Mesothelial cell of epicardium (in vitro differentiated cells): ENCODE measurements around the gene EDIL3. TPM values are rescaled to one million over a fixed set of nuclear protein-coding genes. Genes with fewer than 3 reads are reported as not detected.

Source experiments
- DNase-seq, 2 experiments: peaks; one replicate each; pipeline ENCODE4 v3.0.0; 2021; ENCODE audit warnings: low spot score in 2 of 2; ENCODE audit not compliant: unreplicated experiment in 2 of 2
- H3K27ac Mint-ChIP-seq: 2 replicates; pipeline ENCODE4 v1.8.0; 2021; ENCODE audit warnings: mixed read lengths
- H3K27me3 Mint-ChIP-seq: 2 replicates; pipeline ENCODE4 v1.8.0; 2021; ENCODE audit warnings: low read depth, mixed read lengths
- H3K36me3 Mint-ChIP-seq: 2 replicates; pipeline ENCODE4 v1.8.0; 2021; ENCODE audit warnings: mixed read lengths
- H3K4me1 Mint-ChIP-seq: 2 replicates; pipeline ENCODE4 v1.8.0; 2021; ENCODE audit warnings: mixed read lengths
- H3K4me3 Mint-ChIP-seq: 2 replicates; pipeline ENCODE4 v1.8.0; 2021; ENCODE audit warnings: mild to moderate bottlenecking, moderate library complexity, mixed read lengths
- H3K9me3 Mint-ChIP-seq: 2 replicates; pipeline ENCODE4 v1.8.0; 2021; ENCODE audit warnings: mixed read lengths
- total RNA-seq: library from RNA; stranded (reverse); gene quantifications from 3 replicates; pipeline ENCODE4 v1.2.1, GENCODE V29; 2021
- TF ChIP-seq, protein P1 (sequence below): fragments of 200-600 bp; sonication (generic); IDR thresholded peaks from one replicate; pipeline ENCODE4 v1.5.0; 2021; ENCODE audit warnings: antibody characterized with exemption; ENCODE audit not compliant: unreplicated experiment

Gene EDIL3
- total RNA-seq, 1 donor from 2014 or later, result 51.3 TPM

DNA sequence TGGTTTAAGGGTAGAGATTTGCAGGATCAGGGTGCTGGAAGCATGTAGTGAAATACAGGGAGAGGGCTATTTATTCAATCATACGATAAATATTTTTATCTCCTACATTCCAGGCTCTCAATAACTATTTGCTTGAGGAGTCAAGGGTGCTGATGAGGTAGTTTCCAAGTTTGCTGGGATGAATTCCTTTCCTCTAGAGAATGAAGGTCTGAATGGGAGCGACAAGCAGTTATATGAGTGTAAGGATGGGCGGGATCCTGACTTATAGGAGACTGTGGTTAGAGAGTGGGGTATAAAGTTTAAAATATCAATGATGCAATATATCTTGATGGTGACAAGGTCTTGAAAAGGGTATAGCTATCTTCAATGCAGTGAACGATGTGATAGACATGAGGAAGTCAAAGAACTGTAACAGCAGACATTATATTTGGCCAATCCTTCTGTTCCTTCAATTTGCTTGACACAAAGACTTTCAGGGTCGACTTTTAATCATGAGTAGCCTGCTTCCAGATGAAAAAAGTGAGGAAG lies 462.9 kb downstream of the EDIL3 start:
- no peaks in the 10 kb centered on the region for H3K36me3 Mint-ChIP-seq
- H3K4me3 Mint-ChIP-seq, result no peak overlapping the region
- peaks cover 5% of the 10 kb centered on the region for H3K9me3 Mint-ChIP-seq
- peaks cover 30% of the 10 kb centered on the region for H3K4me1 Mint-ChIP-seq
- H3K27ac Mint-ChIP-seq, result no peak overlapping the region
- H3K27me3 Mint-ChIP-seq, result no peaks in the 10 kb centered on the region
- DNase-seq, result no peak
- TF ChIP-seq, protein P1, sequence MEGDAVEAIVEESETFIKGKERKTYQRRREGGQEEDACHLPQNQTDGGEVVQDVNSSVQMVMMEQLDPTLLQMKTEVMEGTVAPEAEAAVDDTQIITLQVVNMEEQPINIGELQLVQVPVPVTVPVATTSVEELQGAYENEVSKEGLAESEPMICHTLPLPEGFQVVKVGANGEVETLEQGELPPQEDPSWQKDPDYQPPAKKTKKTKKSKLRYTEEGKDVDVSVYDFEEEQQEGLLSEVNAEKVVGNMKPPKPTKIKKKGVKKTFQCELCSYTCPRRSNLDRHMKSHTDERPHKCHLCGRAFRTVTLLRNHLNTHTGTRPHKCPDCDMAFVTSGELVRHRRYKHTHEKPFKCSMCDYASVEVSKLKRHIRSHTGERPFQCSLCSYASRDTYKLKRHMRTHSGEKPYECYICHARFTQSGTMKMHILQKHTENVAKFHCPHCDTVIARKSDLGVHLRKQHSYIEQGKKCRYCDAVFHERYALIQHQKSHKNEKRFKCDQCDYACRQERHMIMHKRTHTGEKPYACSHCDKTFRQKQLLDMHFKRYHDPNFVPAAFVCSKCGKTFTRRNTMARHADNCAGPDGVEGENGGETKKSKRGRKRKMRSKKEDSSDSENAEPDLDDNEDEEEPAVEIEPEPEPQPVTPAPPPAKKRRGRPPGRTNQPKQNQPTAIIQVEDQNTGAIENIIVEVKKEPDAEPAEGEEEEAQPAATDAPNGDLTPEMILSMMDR, result no peak

DNA sequence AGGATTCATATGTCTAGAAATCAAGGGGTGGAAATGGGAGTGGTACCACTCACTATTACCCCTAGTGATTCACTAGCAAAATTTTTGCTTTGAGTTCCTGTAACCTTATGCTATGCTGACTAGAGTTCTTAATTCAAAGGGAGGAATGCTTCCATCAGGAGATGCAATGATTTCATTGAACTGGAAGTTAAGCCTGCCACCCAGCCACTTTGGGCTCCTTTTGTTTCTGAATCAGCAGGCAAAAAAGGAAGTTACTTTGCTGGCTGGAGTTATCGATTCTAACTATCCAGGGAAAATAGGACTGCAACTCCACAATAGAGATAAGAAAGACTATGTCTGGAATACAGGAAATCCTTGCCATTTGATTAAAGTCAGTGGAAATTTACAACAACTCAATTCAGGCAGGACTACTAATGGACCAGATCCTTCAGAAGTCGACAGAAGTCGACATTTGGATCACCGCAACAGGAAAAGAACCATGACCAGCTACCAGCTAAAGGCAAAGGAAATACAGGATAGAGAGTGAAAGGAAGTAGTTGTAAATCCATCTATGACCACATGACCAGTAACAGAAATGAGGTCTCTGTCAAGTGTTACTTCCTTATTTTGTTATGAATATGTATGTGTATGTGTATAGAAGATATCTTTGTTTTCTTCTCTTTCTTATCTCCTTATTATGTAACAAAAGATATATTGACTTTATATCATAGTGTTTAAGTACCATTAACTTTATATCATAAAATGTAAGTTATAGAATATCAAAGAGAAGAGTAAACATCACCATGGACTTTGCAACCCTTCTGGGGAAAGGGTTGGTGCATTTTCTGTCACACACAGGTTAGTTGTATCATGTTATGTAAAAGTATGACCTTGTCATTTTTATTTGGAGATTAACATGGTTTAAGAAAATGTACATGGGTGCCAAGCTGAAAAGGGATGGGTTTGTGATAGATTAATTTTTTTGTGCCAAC lies 465.3 kb downstream of the EDIL3 start:
- TF ChIP-seq, protein P1, result no peak
- peaks cover 5% of the 10 kb centered on the region for H3K9me3 Mint-ChIP-seq

DNA sequence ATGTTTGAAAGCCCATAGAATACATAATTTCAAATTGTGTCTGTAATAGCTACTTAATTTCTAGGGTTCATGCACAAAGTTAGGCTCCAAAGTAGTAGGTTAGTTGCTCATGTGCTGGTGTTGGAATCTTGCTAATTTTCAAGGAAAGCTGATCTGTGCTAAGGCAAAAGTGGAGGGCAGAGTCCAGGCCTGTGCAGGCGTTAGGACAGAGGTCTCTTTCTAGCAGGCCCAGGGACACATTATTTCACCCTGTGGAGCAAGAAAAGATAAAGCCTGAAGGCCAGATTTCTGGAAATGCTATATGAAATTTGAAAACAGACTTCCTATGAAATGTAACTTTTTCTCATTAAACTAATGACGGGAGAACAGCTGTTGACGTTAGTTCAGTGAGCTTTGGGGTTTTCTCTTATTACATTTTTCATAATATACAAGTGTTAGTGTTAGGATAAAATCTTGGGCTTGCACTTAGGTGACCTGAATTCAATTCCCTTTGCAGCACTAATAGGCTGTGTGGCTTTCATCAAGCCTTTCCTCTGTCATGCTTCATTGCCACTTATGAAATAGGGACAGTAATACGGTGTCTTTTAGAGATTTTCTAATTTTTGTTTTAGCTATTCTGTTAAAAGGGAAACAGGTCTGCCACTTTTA lies 467.3 kb downstream of the EDIL3 start:
- TF ChIP-seq, protein P1, result no peak
- no peak for DNase-seq
- Mint-ChIP-seq H3K36me3 (no peaks in the 10 kb centered on the region), H3K9me3 (no peaks in the 10 kb centered on the region), H3K27me3 (no peaks in the 10 kb centered on the region), H3K4me1 (peaks cover 10% of the 10 kb centered on the region), H3K4me3 (no peak overlapping the region), H3K27ac (no peak overlapping the region)

More for the DNA sequence above, 465.3 kb downstream of the EDIL3 start:
- Mint-ChIP-seq H3K4me1 (peaks cover 14% of the 10 kb centered on the region), H3K36me3 (no peaks in the 10 kb centered on the region), H3K27ac (no peak overlapping the region), H3K27me3 (no peaks in the 10 kb centered on the region), H3K4me3 (no peak overlapping the region)
- no peak for DNase-seq

DNA sequence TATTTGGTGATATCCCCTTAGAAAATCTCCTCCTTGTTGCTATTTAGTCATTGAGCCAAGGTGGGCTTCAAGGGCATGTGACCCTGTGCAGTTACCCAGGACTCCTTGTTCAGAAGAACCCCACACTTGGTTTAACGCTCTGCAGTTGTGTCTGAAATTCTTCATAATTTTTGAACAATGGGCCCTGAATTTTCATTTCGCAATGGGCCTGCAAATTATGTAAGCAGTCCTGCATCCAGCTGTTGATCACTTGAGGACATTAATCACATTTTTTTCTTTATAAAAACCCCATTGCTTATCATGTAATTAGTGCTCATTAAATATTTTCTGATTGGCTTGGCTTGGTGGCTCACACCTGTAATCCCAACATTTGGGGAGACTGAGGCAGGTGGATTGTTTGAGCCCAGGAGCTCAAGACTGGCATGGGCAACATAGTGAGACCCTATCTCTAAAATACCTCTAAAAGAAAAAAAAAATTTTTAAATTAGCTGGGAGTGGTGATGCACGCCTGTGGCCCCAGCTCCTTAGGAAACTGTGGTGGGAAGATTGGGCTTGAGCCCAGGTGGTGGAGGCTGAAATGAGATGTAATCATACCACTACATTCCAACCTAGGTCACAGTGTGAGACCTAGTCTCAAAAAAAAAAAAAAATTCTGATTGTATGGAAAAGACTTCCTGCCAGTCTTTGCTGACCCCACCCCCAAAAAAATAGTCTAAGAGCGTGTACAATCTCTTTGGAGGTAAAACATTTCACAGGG lies 469.8 kb downstream of the EDIL3 start:
- Mint-ChIP-seq H3K36me3 (no peaks in the 10 kb centered on the region), H3K9me3 (no peaks in the 10 kb centered on the region), H3K27ac (no peak overlapping the region), H3K4me1 (peaks cover 10% of the 10 kb centered on the region), H3K27me3 (no peaks in the 10 kb centered on the region), H3K4me3 (no peak overlapping the region)
- DNase-seq, result no peak
- TF ChIP-seq, protein P1, result no peak

DNA sequence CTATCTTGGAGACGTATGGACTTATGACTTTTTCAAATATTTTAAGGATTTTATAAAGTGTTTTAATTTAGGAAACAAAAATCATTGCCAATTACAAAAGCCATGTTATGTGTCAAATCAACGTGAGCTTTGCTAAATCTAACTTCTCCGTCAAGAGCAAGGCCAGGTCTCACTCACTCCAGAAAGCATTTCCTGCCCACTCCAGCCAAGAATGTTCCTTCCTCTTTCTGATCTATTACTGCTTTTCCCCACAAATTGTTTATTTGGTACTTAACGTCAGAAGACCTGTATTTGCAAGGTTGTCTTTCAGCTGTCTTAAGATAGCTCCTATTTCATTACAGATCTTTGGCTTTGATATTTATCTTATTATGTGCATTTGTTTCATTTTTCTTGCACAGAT lies 470.5 kb downstream of the EDIL3 start:
- no peak overlapping the region for H3K4me3 Mint-ChIP-seq
- no peaks in the 10 kb centered on the region for H3K36me3 Mint-ChIP-seq
- no peak for DNase-seq
- no peak overlapping the region for H3K27ac Mint-ChIP-seq
- H3K27me3 Mint-ChIP-seq, result no peaks in the 10 kb centered on the region
- H3K9me3 Mint-ChIP-seq, result no peaks in the 10 kb centered on the region
- H3K4me1 Mint-ChIP-seq, result peaks cover 10% of the 10 kb centered on the region
- TF ChIP-seq, protein P1, result no peak
